ENCODE data around the gene ACSF3.

- TF ChIP-seq, protein P1, sequence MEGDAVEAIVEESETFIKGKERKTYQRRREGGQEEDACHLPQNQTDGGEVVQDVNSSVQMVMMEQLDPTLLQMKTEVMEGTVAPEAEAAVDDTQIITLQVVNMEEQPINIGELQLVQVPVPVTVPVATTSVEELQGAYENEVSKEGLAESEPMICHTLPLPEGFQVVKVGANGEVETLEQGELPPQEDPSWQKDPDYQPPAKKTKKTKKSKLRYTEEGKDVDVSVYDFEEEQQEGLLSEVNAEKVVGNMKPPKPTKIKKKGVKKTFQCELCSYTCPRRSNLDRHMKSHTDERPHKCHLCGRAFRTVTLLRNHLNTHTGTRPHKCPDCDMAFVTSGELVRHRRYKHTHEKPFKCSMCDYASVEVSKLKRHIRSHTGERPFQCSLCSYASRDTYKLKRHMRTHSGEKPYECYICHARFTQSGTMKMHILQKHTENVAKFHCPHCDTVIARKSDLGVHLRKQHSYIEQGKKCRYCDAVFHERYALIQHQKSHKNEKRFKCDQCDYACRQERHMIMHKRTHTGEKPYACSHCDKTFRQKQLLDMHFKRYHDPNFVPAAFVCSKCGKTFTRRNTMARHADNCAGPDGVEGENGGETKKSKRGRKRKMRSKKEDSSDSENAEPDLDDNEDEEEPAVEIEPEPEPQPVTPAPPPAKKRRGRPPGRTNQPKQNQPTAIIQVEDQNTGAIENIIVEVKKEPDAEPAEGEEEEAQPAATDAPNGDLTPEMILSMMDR (IDR thresholded peaks at IDR 0.05) = no peak
- no peak for TF ChIP-seq POLR2A (IDR thresholded peaks at IDR 0.05)
Measured at GRCh38 chr16:89184677-89184932, 91.0 kb downstream of the ACSF3 start.
